Activated B cell treated with CpG ODN at 0.5 μM for 24 hours (primary cell): Measurements from ENCODE around the gene COL4A3. TPM values are rescaled to one million over a fixed set of nuclear protein-coding genes. Genes with fewer than 3 reads are reported as not detected.
A peak's percentile ranks its signal among the peaks of the same experiment; 100 is the strongest.

Source experiments
- ATAC-seq: fragments of 200-7000 bp; cut with Tn5 transposase; one replicate; pipeline ENCODE4 v1.10.0; 2021; ENCODE audit warnings: low read depth, mild to moderate bottlenecking, moderate library complexity
- CTCF ChIA-PET: fragments of 350-600 bp; sonication (Branson Sonifier 250); formaldehyde crosslinking; loops from one replicate; lab custom pipeline; 2021; ENCODE audit warnings: antibody characterized with exemption; lab: Charles Lee
- POLR2A ChIA-PET: fragments of 350-600 bp; sonication (Branson Sonifier 250); formaldehyde crosslinking; loops from one replicate; lab custom pipeline; 2021; ENCODE audit warnings: antibody characterized with exemption; lab: Charles Lee
- DNase-seq: peaks from one replicate; pipeline ENCODE4 v3.0.0; 2022
- H3K27ac Mint-ChIP-seq: one replicate; pipeline ENCODE4 v1.8.0; 2020; ENCODE audit warnings: mixed read lengths
- H3K27me3 Mint-ChIP-seq: one replicate; pipeline ENCODE4 v1.8.0; 2021; ENCODE audit warnings: mixed read lengths
- H3K36me3 Mint-ChIP-seq: one replicate; pipeline ENCODE4 v1.8.0; 2021; ENCODE audit warnings: low read depth, mixed read lengths
- H3K4me1 Mint-ChIP-seq: one replicate; pipeline ENCODE4 v1.8.0; 2021; ENCODE audit warnings: mixed read lengths
- H3K4me3 Mint-ChIP-seq: one replicate; pipeline ENCODE4 v1.8.0; 2020; ENCODE audit warnings: mild to moderate bottlenecking, mixed read lengths
- H3K9me3 Mint-ChIP-seq: one replicate; pipeline ENCODE4 v1.8.0; 2020; ENCODE audit warnings: mixed read lengths
- intact Hi-C: fragments of 100-400 bp; cut with micrococcal nuclease; formaldehyde crosslinking; loops from one replicate; pipeline ENCODE4 v1.15.1; 2024
- total RNA-seq: library from RNA; stranded (reverse); gene quantifications from 2 replicates; pipeline ENCODE4 v1.2.3, GENCODE V29; 2022
- TF ChIP-seq, protein P1 (sequence below): fragments of 200-600 bp; IDR thresholded peaks from one replicate; pipeline ENCODE4 v1.8.0; 2022; ENCODE audit warnings: antibody characterized with exemption, mild to moderate bottlenecking

The COL4A3 gene
- total RNA-seq, 1 donor from 2014 or later = 18.3 TPM

DNA sequence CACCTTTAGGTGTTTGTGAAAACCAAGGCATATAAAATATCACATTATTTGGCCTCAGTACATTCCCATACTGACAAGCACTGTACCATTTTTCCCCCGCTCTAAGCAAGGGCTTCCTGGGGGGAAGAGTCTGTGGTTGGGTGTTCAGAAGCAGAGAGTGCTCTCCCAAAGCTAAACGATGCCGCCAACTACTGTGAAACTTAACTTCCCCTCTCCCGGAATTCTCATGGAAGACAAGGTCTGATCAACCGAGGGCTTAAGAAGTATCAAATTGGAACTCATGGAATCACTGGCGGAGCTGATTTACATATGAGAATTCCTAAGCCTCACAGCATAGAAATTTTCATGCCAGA is 160.2 kb downstream of the COL4A3 start:
- H3K36me3 Mint-ChIP-seq = peaks cover 17% of the 10 kb centered on the region
- H3K4me1 Mint-ChIP-seq = peaks cover 32% of the 10 kb centered on the region
- H3K4me3 Mint-ChIP-seq = peak overlapping the region; percentile 95
- intact Hi-C loops = loop anchor here (2.0 kb wide), 2 partner anchors 160 to 490 kb away; partner anchors contain the start of genes COL4A3 and COL4A4
- peak overlapping the region; percentile 91 for H3K27ac Mint-ChIP-seq
- CTCF ChIA-PET = no interaction called here
- no peaks in the 10 kb centered on the region for H3K9me3 Mint-ChIP-seq
- POLR2A ChIA-PET = interaction anchor here (1.2 to 1.7 kb wide), 2 partner anchors 58 to 149 kb away, joined by 3 to 5 read pairs; no protein-coding TSS in a partner anchor
- TF ChIP-seq, protein P1, sequence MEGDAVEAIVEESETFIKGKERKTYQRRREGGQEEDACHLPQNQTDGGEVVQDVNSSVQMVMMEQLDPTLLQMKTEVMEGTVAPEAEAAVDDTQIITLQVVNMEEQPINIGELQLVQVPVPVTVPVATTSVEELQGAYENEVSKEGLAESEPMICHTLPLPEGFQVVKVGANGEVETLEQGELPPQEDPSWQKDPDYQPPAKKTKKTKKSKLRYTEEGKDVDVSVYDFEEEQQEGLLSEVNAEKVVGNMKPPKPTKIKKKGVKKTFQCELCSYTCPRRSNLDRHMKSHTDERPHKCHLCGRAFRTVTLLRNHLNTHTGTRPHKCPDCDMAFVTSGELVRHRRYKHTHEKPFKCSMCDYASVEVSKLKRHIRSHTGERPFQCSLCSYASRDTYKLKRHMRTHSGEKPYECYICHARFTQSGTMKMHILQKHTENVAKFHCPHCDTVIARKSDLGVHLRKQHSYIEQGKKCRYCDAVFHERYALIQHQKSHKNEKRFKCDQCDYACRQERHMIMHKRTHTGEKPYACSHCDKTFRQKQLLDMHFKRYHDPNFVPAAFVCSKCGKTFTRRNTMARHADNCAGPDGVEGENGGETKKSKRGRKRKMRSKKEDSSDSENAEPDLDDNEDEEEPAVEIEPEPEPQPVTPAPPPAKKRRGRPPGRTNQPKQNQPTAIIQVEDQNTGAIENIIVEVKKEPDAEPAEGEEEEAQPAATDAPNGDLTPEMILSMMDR = no peak
- H3K27me3 Mint-ChIP-seq = no peaks in the 10 kb centered on the region
- ATAC-seq (no peak), DNase-seq (no peak)

DNA sequence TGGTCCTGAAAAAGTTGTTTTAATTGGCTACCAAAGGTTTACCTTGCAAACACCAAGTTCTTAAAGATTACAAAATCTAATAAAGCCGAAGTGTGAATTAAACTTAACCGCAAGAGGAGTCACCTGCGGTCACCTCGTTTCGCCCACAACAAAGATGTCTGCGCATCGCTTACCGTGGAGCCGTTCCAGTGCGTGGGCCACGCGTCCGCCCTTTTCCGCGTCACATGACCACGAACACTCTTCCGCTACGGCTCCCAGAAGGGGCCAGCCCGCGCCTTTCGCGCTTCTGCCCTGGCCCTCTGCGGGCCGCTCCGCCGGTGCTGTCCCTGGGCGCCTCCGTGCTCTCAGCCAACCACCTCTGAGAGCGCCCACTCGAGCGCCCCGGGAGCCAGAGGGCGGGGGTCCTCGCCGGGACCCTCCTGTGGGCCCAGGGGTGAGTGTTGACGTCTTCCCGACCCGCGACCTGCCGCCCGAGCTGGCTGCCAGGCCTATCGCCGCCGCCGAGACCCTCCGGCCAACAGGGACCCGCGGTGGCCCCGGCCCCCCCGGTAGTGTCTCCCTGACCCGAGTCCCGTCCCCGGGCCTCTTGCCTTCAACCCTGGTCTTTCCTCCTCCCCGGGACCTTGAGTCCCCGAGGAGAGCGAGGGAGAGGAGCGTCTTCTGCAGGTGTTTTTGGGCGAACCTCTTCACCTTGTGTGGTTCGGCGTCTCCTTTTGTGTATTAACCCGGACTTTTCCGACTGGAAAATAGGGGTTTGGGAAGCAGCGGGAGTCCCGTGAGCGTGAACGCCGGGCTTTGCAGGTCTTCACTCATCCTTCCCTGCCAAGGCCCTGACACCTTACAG is 160.8 kb downstream of the COL4A3 start, which contains the start of gene MFF:
Gene MFF, plus strand, starts transcription at position 257 of the 844 bp plus-strand sequence. CDS start 5,415 bp downstream, outside the sequence.
- Mint-ChIP-seq H3K4me1 (peaks cover 33% of the 10 kb centered on the region), H3K36me3 (peaks cover 20% of the 10 kb centered on the region), H3K4me3 (peak within 1 kb of the TSS; percentile 95), H3K27me3 (no peaks in the 10 kb centered on the region), H3K27ac (peak within 1 kb of the TSS; percentile 91), H3K9me3 (no peaks in the 10 kb centered on the region)
- ChIA-PET POLR2A (interaction anchor here (0.6 to 1.7 kb wide), 5 partner anchors 9 to 148 kb away, joined by 3 to 7 read pairs (median 5); no protein-coding TSS in a partner anchor), CTCF (no interaction called here)
- TF ChIP-seq, protein P1 = no peak
- intact Hi-C loops = loop anchor here (1.0 to 2.0 kb wide), 5 partner anchors 60 to 490 kb away; partner anchors contain the start of genes COL4A3 and COL4A4
- ATAC-seq (peak; percentile 98), DNase-seq (peak; percentile 87)

DNA sequence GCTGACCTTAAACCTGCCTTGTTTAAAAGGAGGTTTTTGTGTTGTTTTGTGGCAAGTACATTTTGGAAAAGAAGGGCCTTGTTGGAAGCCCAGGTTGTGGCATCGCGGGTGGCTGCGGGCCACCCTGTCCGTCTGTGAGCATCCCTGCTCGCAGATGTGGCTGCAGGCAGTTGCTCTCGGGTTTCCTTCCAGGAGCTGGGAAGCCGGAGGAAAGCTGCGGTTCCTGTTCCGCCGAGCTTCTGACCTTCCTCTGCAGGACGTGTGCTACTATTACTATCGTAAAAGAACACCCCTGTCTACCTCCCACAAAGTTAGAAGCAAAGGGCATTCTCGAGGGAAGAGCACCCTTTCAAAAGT is 161.4 kb downstream of the COL4A3 start:
- ChIA-PET CTCF (no interaction called here), POLR2A (interaction anchor here (0.6 to 1.7 kb wide), 4 partner anchors 9 to 147 kb away, joined by 4 to 7 read pairs (median 6); no protein-coding TSS in a partner anchor)
- Mint-ChIP-seq H3K27me3 (no peaks in the 10 kb centered on the region), H3K27ac (peak overlapping the region; percentile 84), H3K9me3 (no peaks in the 10 kb centered on the region), H3K4me3 (peak overlapping the region; percentile 95), H3K36me3 (peaks cover 25% of the 10 kb centered on the region), H3K4me1 (peaks cover 33% of the 10 kb centered on the region)
- intact Hi-C loops = loop anchor here (1.0 to 2.0 kb wide), 6 partner anchors 59 to 533 kb away; partner anchors contain the start of genes COL4A3 and COL4A4
- ATAC-seq (no peak), DNase-seq (no peak)
- TF ChIP-seq, protein P1 = no peak

DNA sequence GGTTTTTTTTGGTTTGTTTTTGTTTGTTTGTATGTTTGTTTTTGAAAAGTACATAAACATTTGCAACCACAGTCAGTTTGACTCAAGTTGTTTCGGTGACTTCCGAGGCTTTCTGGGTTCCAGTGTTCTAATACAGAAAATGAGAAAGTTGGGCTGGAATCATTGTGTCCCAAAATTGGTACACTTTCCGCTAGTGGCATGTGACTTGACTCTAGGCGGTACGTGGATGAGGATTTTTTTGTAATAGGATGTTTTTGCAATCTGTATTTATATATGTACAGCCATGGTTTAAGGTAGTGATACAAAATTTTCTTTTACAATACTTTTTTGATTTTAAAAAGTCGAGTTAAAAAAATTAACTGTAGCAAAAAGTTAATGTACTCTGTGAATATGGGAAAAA is 162.4 kb downstream of the COL4A3 start:
- intact Hi-C loops = loop anchor here (1.0 kb wide), 1 partner anchor 533 kb away; no protein-coding TSS in a partner anchor
- no peak for ATAC-seq
- POLR2A ChIA-PET = no interaction called here
- DNase-seq = no peak
- CTCF ChIA-PET = interaction anchor here (0.8 kb wide), 1 partner anchor 439 kb away, joined by 3 read pairs; no protein-coding TSS in a partner anchor
- no peak overlapping the region for H3K27ac Mint-ChIP-seq
- H3K36me3 Mint-ChIP-seq = peaks cover 35% of the 10 kb centered on the region
- H3K27me3 Mint-ChIP-seq = no peaks in the 10 kb centered on the region
- H3K9me3 Mint-ChIP-seq = no peaks in the 10 kb centered on the region
- TF ChIP-seq, protein P1 = no peak
- H3K4me1 Mint-ChIP-seq = peaks cover 33% of the 10 kb centered on the region
- peak overlapping the region; percentile 20 for H3K4me3 Mint-ChIP-seq

DNA sequence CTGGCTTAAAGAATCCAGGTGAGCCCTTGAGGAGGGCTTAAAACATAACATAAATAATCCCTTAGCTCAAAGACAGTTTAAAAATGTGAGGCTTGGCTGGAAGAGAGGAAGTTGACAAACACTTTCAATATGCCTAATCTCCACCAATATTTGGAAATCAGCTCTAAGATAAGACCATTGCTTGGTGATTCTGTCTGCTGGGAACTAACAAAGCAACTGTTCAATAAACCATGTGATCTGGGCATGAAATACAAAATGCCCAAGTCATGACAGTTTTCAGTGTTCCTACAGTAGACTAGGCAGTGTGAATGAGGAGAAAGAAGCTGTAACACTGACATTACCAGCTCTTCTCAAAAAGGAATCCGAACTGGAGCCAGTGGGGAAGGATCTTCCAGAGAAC is 171.3 kb downstream of the COL4A3 start:
- H3K9me3 Mint-ChIP-seq = no peaks in the 10 kb centered on the region
- no peaks in the 10 kb centered on the region for H3K4me1 Mint-ChIP-seq
- intact Hi-C loops = no loop called here
- no peaks in the 10 kb centered on the region for H3K27me3 Mint-ChIP-seq
- CTCF ChIA-PET = no interaction called here
- ATAC-seq (no peak), DNase-seq (no peak)
- POLR2A ChIA-PET = interaction anchor here (0.7 kb wide), 1 partner anchor 172 kb away, joined by 3 read pairs; the partner anchor contains the start of gene COL4A4
- TF ChIP-seq, protein P1 = no peak
- peaks cover 83% of the 10 kb centered on the region for H3K36me3 Mint-ChIP-seq
- no peak overlapping the region for H3K27ac Mint-ChIP-seq
- no peak overlapping the region for H3K4me3 Mint-ChIP-seq
